SK-N-SH (cell line): ENCODE measurements around the gene XXYLT1.

ENCODE experiments used
- CHD2 ChIP-seq: fragments of 150-350 bp; IDR thresholded peaks from 2 replicates; pipeline ENCODE4 v1.6.1; 2018; ENCODE audit warnings: low read length; ENCODE audit not compliant: partially characterized antibody
- CTCF ChIP-seq: fragments of 200-600 bp; sonication (generic); IDR thresholded peaks from 2 replicates; pipeline ENCODE4 v1.6.1; 2017; ENCODE audit warnings: antibody characterized with exemption, mild to moderate bottlenecking, moderate library complexity
- EZH2phosphoT487 ChIP-seq: fragments of 200-600 bp; sonication (generic); IDR thresholded peaks from 2 replicates; pipeline ENCODE4 v1.6.1; 2017; ENCODE audit warnings: low read depth, mixed run types, mild to moderate bottlenecking, antibody characterized with exemption, moderate library complexity, borderline replicate concordance
- GABPA ChIP-seq: IDR thresholded peaks from 2 replicates; pipeline ENCODE4 v1.4.0; 2012; ENCODE audit warnings: low read depth, mild to moderate bottlenecking
- MXI1 ChIP-seq: IDR thresholded peaks from 2 replicates; pipeline ENCODE4 v1.6.1; 2012; ENCODE audit warnings: mild to moderate bottlenecking, low read depth, low read length, improper control_type of control experiment
- RAD21 ChIP-seq: IDR thresholded peaks from 2 replicates; pipeline ENCODE4 v1.6.1; 2012; ENCODE audit warnings: mild to moderate bottlenecking, low read length
- REST ChIP-seq: IDR thresholded peaks from 2 replicates; pipeline ENCODE4 v1.6.1; 2012; ENCODE audit warnings: mild to moderate bottlenecking, low read depth, low read length, moderate library complexity
- RFX5 ChIP-seq: IDR thresholded peaks from 2 replicates; pipeline ENCODE4 v1.6.1; 2012; ENCODE audit warnings: mild to moderate bottlenecking, improper control_type of control experiment, low read length
- TCF12 ChIP-seq: IDR thresholded peaks from 2 replicates; pipeline ENCODE4 v1.4.0; 2012
- TEAD4 ChIP-seq: IDR thresholded peaks from 2 replicates; pipeline ENCODE4 v1.4.0; 2012; ENCODE audit warnings: mild to moderate bottlenecking, borderline replicate concordance; ENCODE audit not compliant: insufficient read depth
- USF1 ChIP-seq: IDR thresholded peaks from 2 replicates; pipeline ENCODE4 v1.4.0; 2012; ENCODE audit warnings: low read depth, borderline replicate concordance
- USF2 ChIP-seq: fragments of 150-350 bp; IDR thresholded peaks from 2 replicates; pipeline ENCODE4 v1.6.1; 2017; ENCODE audit warnings: antibody characterized with exemption, low read length, low read depth, borderline replicate concordance
- YY1 ChIP-seq: IDR thresholded peaks from 2 replicates; pipeline ENCODE4 v1.4.0; 2012; ENCODE audit warnings: low read depth, mild to moderate bottlenecking
- ZBTB33 ChIP-seq: IDR thresholded peaks from 2 replicates; pipeline ENCODE4 v1.4.0; 2012; ENCODE audit warnings: low read depth, borderline replicate concordance

GRCh38 chr3:195126056-195126605 is 144.8 kb downstream of the XXYLT1 start:
- no peak for TF ChIP-seq CTCF
- TF ChIP-seq TCF12: no peak
- TF ChIP-seq CHD2: no peak
- TF ChIP-seq USF2: no peak
- no peak for TF ChIP-seq REST
- TF ChIP-seq EZH2phosphoT487: no peak
- TF ChIP-seq TEAD4: no peak
- TF ChIP-seq USF1: no peak
- no peak for TF ChIP-seq ZBTB33
- TF ChIP-seq GABPA: no peak
- no peak for TF ChIP-seq YY1
- TF ChIP-seq RAD21: no peak
- no peak for TF ChIP-seq MXI1
- TF ChIP-seq RFX5: no peak
